Measurements from ENCODE around the gene ING1.
"Not testable (repeated sequence)": the region's sequence is repeated elsewhere in the genome, so short reads cannot be mapped to it uniquely, and the experiment has no call there.

ING1 gene

DNA sequence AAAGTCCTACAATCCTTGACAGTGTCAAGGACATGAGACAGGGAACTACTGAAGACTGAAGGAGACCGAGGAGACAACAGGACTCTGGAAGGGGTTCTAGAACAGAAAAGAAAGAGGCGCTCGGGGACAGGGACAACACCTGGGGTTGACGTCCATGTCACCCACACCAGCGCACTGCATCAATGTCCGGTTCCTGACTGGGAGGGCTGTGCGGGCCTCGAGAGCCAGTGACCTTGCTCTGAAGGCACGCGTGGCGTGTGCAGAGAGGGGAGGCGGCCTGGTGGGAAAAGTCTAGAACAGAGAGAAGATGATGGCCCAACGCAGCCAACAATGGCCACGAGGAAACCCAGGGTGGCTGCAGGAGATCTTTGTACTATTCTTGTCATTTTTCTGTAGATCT lies 13.3 kb upstream of the ING1 start:
- no peak for DNase-seq (ENCODE audit: low spot score)
- in situ Hi-C loops (cut with MboI; ENCODE audit: low pct_unique_long_range_greater_than_20kb, low sequenced_read_pairs, unreplicated experiment), result no loop called here
- TF ChIP-seq CTCF (IDR thresholded peaks at IDR 0.05; ENCODE audit: extremely low read depth, insufficient read depth, missing control alignments), result no peak

- no peak for DNase-seq (ENCODE audit: low spot score)
- no peak for TF ChIP-seq CTCF (IDR thresholded peaks at IDR 0.05; ENCODE audit: extremely low read depth, insufficient read depth, missing control alignments)
- in situ Hi-C loops (cut with MboI; ENCODE audit: low pct_unique_long_range_greater_than_20kb, low sequenced_read_pairs, unreplicated experiment), result no loop called here
Measured at GRCh38 chr13:110700641-110701040, 12.9 kb upstream of the ING1 start.

DNA sequence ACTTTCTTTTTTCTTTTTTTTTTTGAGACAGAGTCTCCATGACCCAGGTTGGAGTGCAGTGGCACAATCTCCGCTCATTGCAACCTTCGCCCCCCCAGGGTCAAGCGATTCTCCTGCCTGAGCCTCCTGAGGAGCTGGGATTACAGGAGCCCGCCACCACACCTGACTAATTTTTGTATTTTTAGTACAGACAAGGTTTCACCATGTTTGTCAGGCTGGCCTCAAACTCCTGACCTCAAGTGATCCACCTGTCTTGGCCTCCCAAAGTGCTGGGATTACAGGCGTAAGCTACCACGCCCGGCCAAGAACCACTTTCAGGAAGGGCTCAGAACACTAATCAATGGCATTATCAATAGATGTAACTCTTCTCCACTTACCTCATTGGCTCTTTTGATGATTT lies 12.4 kb upstream of the ING1 start:
- in situ Hi-C loops (cut with MboI; ENCODE audit: low pct_unique_long_range_greater_than_20kb, low sequenced_read_pairs, unreplicated experiment); DNase-seq (ENCODE audit: low spot score): not testable (repeated sequence)

DNA sequence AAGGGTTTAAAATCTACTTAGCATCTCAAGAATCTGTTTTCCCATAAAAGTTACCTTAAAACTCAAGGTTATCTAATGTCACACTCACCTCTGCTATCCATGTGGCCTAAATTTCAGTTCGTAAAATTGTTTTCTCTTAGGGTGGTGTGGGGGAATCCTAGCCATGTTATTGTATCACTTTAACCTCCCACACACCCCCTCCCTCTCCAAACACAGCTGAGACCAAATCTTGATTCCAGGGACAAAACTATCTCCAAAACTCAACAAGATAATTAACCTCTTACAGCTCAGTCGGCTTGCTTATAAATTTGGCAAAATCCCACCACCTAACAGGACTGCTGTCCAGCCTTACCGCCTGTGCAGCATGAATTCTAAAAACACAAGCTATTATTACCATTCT lies 11.4 kb upstream of the ING1 start:
- DNase-seq (ENCODE audit: low spot score), result no peak
- TF ChIP-seq CTCF (IDR thresholded peaks at IDR 0.05; ENCODE audit: extremely low read depth, insufficient read depth, missing control alignments), result no peak
- in situ Hi-C loops (cut with MboI; ENCODE audit: low pct_unique_long_range_greater_than_20kb, low sequenced_read_pairs, unreplicated experiment), result no loop called here

DNA sequence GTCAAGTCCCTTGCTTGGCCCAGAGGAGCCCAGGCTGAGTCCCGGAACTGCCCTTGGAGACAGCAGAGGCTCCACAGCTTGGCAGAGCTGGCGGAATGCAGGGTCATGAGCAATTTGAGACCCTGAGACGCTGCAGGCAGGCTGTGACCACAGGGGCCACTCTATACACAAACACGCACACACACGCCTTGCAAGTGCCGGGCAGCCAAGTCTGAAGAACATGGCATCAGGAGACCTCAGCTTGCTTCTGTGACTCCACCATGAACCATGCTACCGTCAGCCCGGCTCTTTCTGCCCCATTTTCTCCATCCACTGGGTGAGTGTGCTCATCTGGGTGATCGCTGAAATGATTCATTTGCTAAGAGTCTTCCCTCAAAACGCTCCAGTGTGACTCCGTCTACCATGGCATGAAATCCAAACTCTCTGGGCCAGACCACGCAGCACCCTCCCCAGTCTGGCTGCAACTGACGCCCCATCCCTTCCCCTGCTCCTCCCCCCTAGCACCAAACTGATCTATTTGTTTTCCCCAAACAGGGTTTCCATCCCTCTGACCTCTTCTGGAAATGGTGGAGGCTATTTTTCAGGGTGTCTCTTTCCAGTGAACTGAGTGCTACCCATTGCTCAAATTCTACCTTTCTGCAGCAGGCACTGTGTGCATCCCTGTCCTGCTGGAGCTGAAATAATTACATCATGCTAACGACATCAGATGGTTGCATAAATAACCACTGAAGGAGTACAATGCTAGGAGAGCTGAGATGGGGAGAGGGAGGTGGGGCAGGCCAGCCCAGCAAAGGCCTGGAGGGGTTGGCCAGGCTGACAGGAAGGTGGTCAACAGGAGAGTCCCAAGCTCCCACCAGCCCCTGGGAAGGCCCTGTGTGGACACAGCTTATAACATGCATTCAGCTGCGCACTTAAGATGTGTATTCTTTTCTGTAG lies 10.6 kb upstream of the ING1 start:
- no peak for DNase-seq (ENCODE audit: low spot score)
- no peak for TF ChIP-seq CTCF (IDR thresholded peaks at IDR 0.05; ENCODE audit: extremely low read depth, insufficient read depth, missing control alignments)
- in situ Hi-C loops (cut with MboI; ENCODE audit: low pct_unique_long_range_greater_than_20kb, low sequenced_read_pairs, unreplicated experiment), result no loop called here

- in situ Hi-C loops (cut with MboI; ENCODE audit: low pct_unique_long_range_greater_than_20kb, low sequenced_read_pairs, unreplicated experiment), result no loop called here
- DNase-seq (ENCODE audit: low spot score), result no peak
- TF ChIP-seq CTCF (IDR thresholded peaks at IDR 0.05; ENCODE audit: extremely low read depth, insufficient read depth, missing control alignments), result no peak
Measured at GRCh38 chr13:110705356-110705825, 8.1 kb upstream of the ING1 start.

GRCh38 chr13:110705826-110706569 lies 7.5 kb upstream of the ING1 start, which contains the start of gene CARS2:
Gene CARS2, minus strand, starts transcription at chr13:110706116. Its CDS starts 23 bp downstream, at chr13:110706093.
- DNase-seq (ENCODE audit: low spot score), result peak; percentile 97
- peak; percentile 30 for TF ChIP-seq CTCF (IDR thresholded peaks at IDR 0.05; ENCODE audit: extremely low read depth, insufficient read depth, missing control alignments)
- in situ Hi-C loops (cut with MboI; ENCODE audit: low pct_unique_long_range_greater_than_20kb, low sequenced_read_pairs, unreplicated experiment), result no loop called here
